ENCODE measurements around the gene RAB21.
"Not testable (repeated sequence)": the region's sequence is repeated elsewhere in the genome, so short reads cannot be mapped to it uniquely, and the experiment has no call there.

Gene RAB21

GRCh38 chr12:71755146-71755892 lies 656 bp downstream of the RAB21 start:
- DNase-seq = no peak

- DNase-seq = no peak
Observed at GRCh38 chr12:71756054-71756690, 1.5 kb downstream of the RAB21 start.

- no peak for DNase-seq
Observed at GRCh38 chr12:71759941-71760340, 5.3 kb downstream of the RAB21 start.

GRCh38 chr12:71760471-71760870 lies 5.8 kb downstream of the RAB21 start:
- no peak for DNase-seq

GRCh38 chr12:71761354-71761753 lies 6.7 kb downstream of the RAB21 start:
- not testable (repeated sequence) for DNase-seq

- DNase-seq = no peak
Observed at GRCh38 chr12:71763677-71764379, 9.2 kb downstream of the RAB21 start.

GRCh38 chr12:71764587-71765321 lies 10.1 kb downstream of the RAB21 start:
- no peak for DNase-seq

- DNase-seq = no peak
Observed at GRCh38 chr12:71766202-71766601, 11.5 kb downstream of the RAB21 start.

GRCh38 chr12:71767183-71767582 lies 12.5 kb downstream of the RAB21 start:
- no peak for DNase-seq

- DNase-seq = no peak
Observed at GRCh38 chr12:71768900-71769299, 14.2 kb downstream of the RAB21 start.

- DNase-seq = no peak
Observed at GRCh38 chr12:71771069-71771468, 16.4 kb downstream of the RAB21 start.

GRCh38 chr12:71772735-71773134 lies 18.1 kb downstream of the RAB21 start:
- no peak for DNase-seq

GRCh38 chr12:71780237-71780822 lies 25.7 kb downstream of the RAB21 start:
- peak; percentile 39 for DNase-seq

- no peak for DNase-seq
Observed at GRCh38 chr12:71782017-71782416, 27.4 kb downstream of the RAB21 start.

- DNase-seq = no peak
Observed at GRCh38 chr12:71786829-71787228, 32.2 kb downstream of the RAB21 start.

GRCh38 chr12:71787580-71787979 lies 32.9 kb downstream of the RAB21 start:
- no peak for DNase-seq

GRCh38 chr12:71790331-71790730 lies 35.7 kb downstream of the RAB21 start:
- no peak for DNase-seq

- no peak for DNase-seq
Observed at GRCh38 chr12:71791473-71792150, 36.9 kb downstream of the RAB21 start.

- DNase-seq = no peak
Observed at GRCh38 chr12:71792599-71792998, 37.9 kb downstream of the RAB21 start.

- no peak for DNase-seq
Observed at GRCh38 chr12:71795901-71796300, 41.2 kb downstream of the RAB21 start.

- no peak for DNase-seq
Observed at GRCh38 chr12:71797531-71797930, 42.9 kb downstream of the RAB21 start.

GRCh38 chr12:71799106-71799505 lies 44.4 kb downstream of the RAB21 start:
- DNase-seq = no peak

Measured in NCI-H2171 (cell line).